Smooth muscle cell (in vitro differentiated cells): Measurements from ENCODE around the gene SPDYE4. TPM values are rescaled to one million over a fixed set of nuclear protein-coding genes. Genes with fewer than 3 reads are reported as not detected.

ENCODE experiments used
- DNase-seq: peaks from one replicate; lab custom pipeline; 2025; ENCODE audit not compliant: unreplicated experiment; lab: John Stamatoyannopoulos, UW
- H2AFZ ChIP-seq: fragments of 200-600 bp; sonication (generic); 2 replicates; pipeline ENCODE4 v1.6.0; 2016; ENCODE audit warnings: antibody characterized with exemption, low read depth, mild to moderate bottlenecking
- H3F3A ChIP-seq: fragments of 200-600 bp; sonication (generic); 2 replicates; pipeline ENCODE4 v1.6.0; 2017; ENCODE audit warnings: antibody characterized with exemption, low read depth
- H3K27ac ChIP-seq: fragments of 200-600 bp; sonication (generic); 2 replicates; pipeline ENCODE4 v1.5.1; 2016; ENCODE audit warnings: low read depth, mild to moderate bottlenecking
- H3K27me3 ChIP-seq: fragments of 200-600 bp; sonication (generic); 2 replicates; pipeline ENCODE4 v1.6.1; 2016; ENCODE audit warnings: low read depth, mild to moderate bottlenecking
- H3K36me3 ChIP-seq: fragments of 200-600 bp; sonication (generic); 2 replicates; pipeline ENCODE4 v1.5.1; 2016; ENCODE audit warnings: low read depth
- H3K4me1 ChIP-seq: fragments of 200-600 bp; sonication (generic); 2 replicates; pipeline ENCODE4 v1.5.1; 2016; ENCODE audit warnings: low read depth
- H3K4me2 ChIP-seq: fragments of 200-600 bp; sonication (generic); 2 replicates; pipeline ENCODE4 v1.6.0; 2016; ENCODE audit warnings: mild to moderate bottlenecking
- H3K4me3 ChIP-seq: fragments of 200-600 bp; sonication (generic); 2 replicates; pipeline ENCODE4 v1.5.1; 2016; ENCODE audit warnings: mild to moderate bottlenecking
- H3K79me2 ChIP-seq: fragments of 200-600 bp; sonication (generic); 2 replicates; pipeline ENCODE4 v1.6.0; 2016; ENCODE audit warnings: low read depth, mild to moderate bottlenecking
- H3K9ac ChIP-seq: fragments of 200-600 bp; sonication (generic); 2 replicates; pipeline ENCODE4 v1.6.0; 2016; ENCODE audit warnings: low read depth
- H3K9me3 ChIP-seq: fragments of 200-600 bp; sonication (generic); replicated peaks from 2 replicates; pipeline ENCODE4 v1.5.1; 2016; ENCODE audit warnings: low read depth
- H4K20me1 ChIP-seq: fragments of 200-600 bp; sonication (generic); 2 replicates; pipeline ENCODE4 v1.6.0; 2016; ENCODE audit warnings: low read depth
- CTCF ChIP-seq: fragments of 200-600 bp; sonication (generic); IDR thresholded peaks from 2 replicates; pipeline ENCODE4 v1.5.1; 2017; ENCODE audit warnings: borderline replicate concordance, mild to moderate bottlenecking, antibody characterized with exemption; ENCODE audit not compliant: insufficient read depth, poor library complexity, severe bottlenecking
- WGBS: methylation state at CpG from one replicate; pipeline ENCODE4 v1.1.7; 2016; ENCODE audit warnings: low lambda C conversion rate; 5-methylcytosine and 5-hydroxymethylcytosine counted together
- polyA plus RNA-seq: library from polyadenylated mRNA; unstranded; fragments of >200 nt; fragmentation: Nextera tagmentation; extraction: Ambion mirVana; gene quantifications from 2 replicates; pipeline ENCODE4 v1.2.1, GENCODE V29; 2016
- total RNA-seq: library from RNA; depleted of rRNA; stranded (reverse); fragments of >200 nt; gene quantifications from 2 replicates; pipeline ENCODE4 v1.2.3, GENCODE V29; 2014

SPDYE4 gene
- total and polyA plus RNA-seq, 2 experiments from 2014 or later = not detected

- no peaks in the 10 kb centered on the region for H4K20me1 ChIP-seq
- TF ChIP-seq CTCF = no peak
- no peak overlapping the region for H3K4me3 ChIP-seq
- H3K27ac ChIP-seq = no peak overlapping the region
- H3K9me3 ChIP-seq = no peaks in the 10 kb centered on the region
- H3K4me2 ChIP-seq = no peak overlapping the region
- H3F3A ChIP-seq = no peaks in the 10 kb centered on the region
- H3K79me2 ChIP-seq = no peaks in the 10 kb centered on the region
- H3K4me1 ChIP-seq = peaks cover 9% of the 10 kb centered on the region
- H2AFZ ChIP-seq = no peak overlapping the region
- H3K27me3 ChIP-seq = no peaks in the 10 kb centered on the region
- DNase-seq = no peak
- no peak overlapping the region for H3K9ac ChIP-seq
- WGBS = 86% methylated on average over 6 of the region's 6 CpGs
- H3K36me3 ChIP-seq = no peaks in the 10 kb centered on the region
Measured at GRCh38 chr17:8736362-8736761, 22.0 kb downstream of the SPDYE4 start.

DNA sequence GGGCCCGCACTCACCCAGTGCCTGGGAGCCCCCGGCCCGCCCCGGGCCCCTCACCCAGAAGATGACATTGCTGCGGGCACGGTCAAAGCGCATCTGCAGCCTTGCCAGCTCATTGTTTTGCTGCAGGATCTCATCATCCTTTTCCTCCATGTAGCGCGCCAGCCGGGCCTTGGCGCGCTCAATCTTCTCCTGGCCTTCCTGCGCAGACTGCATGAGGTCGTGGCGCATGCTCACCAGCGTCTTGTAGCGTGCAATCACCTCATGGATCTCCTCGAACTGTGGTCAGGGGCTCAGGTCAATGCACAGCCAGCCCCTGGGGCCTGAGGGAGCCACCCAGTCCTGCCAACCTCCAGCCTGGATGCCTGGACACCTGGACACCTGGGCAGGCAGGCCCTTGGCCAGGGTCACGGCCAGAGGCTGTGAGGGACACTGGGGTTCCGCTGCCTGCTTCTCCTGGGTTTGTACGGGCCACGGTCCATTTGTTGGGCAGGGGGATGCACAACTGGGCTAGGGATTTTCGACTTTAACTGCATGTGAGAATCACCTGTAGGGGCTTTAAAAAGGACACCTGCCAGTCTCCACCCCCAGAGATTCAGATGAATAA is 22.9 kb downstream of the SPDYE4 start:
- no peak overlapping the region for H3K4me3 ChIP-seq
- WGBS = 96% methylated on average over 22 of the region's 23 CpGs
- no peak overlapping the region for H3K9ac ChIP-seq
- TF ChIP-seq CTCF = no peak
- H3F3A ChIP-seq = no peaks in the 10 kb centered on the region
- no peaks in the 10 kb centered on the region for H3K9me3 ChIP-seq
- no peaks in the 10 kb centered on the region for H3K36me3 ChIP-seq
- H3K4me1 ChIP-seq = peaks cover 9% of the 10 kb centered on the region
- H3K4me2 ChIP-seq = no peak overlapping the region
- DNase-seq = no peak
- no peaks in the 10 kb centered on the region for H4K20me1 ChIP-seq
- H3K27ac ChIP-seq = no peak overlapping the region
- H3K27me3 ChIP-seq = no peaks in the 10 kb centered on the region
- no peaks in the 10 kb centered on the region for H3K79me2 ChIP-seq
- no peak overlapping the region for H2AFZ ChIP-seq

DNA sequence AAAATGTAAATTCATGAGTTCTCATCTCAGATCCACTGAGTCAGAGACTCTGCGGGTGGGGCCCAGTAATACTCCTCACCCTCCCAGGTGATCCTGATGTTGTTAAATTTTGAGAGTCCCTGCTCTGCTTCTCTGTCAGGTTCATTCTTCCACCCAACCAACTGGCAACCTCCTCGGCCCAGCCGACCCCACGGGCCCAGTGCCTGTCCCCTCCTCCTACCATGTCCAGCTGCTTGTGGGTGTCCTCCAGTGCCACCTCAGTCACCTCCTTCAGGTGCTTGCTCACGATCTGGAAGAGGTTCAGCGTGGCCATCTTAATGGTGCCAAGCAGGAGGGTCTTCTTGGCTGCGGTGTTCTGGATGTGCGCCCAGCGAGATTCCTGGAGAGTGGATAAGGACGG is 23.5 kb downstream of the SPDYE4 start:
- Histone ChIP-seq H3K27ac (no peak overlapping the region), H3K4me2 (no peak overlapping the region), H3K27me3 (no peaks in the 10 kb centered on the region), H3K4me1 (peaks cover 9% of the 10 kb centered on the region), H3K9ac (no peak overlapping the region), H3K4me3 (no peak overlapping the region), H3F3A (no peaks in the 10 kb centered on the region), H4K20me1 (no peaks in the 10 kb centered on the region), H3K36me3 (no peaks in the 10 kb centered on the region), H2AFZ (no peak overlapping the region), H3K9me3 (no peaks in the 10 kb centered on the region), H3K79me2 (no peaks in the 10 kb centered on the region)
- no peak for DNase-seq
- WGBS = 97% methylated on average over 10 of the region's 10 CpGs
- TF ChIP-seq CTCF = no peak

GRCh38 chr17:8732406-8733085 is 25.8 kb downstream of the SPDYE4 start:
- no peak for DNase-seq
- H3K4me1 ChIP-seq = no peaks in the 10 kb centered on the region
- no peaks in the 10 kb centered on the region for H3K36me3 ChIP-seq
- no peaks in the 10 kb centered on the region for H3K79me2 ChIP-seq
- WGBS = 83% methylated on average over 7 of the region's 7 CpGs
- no peak overlapping the region for H2AFZ ChIP-seq
- no peak overlapping the region for H3K4me2 ChIP-seq
- no peaks in the 10 kb centered on the region for H3K9me3 ChIP-seq
- no peaks in the 10 kb centered on the region for H3F3A ChIP-seq
- H3K4me3 ChIP-seq = no peak overlapping the region
- no peaks in the 10 kb centered on the region for H3K27me3 ChIP-seq
- no peak overlapping the region for H3K27ac ChIP-seq
- no peaks in the 10 kb centered on the region for H4K20me1 ChIP-seq
- TF ChIP-seq CTCF = no peak
- H3K9ac ChIP-seq = no peak overlapping the region
